ENCODE data around the gene CAMK4.
"Not testable (repeated sequence)": the region's sequence is repeated elsewhere in the genome, so short reads cannot be mapped to it uniquely, and the experiment has no call there.

The CAMK4 gene

GRCh38 chr5:111320953-111321352, 96.8 kb downstream of the CAMK4 start:
- no peaks in the 10 kb centered on the region for H3K9me3 ChIP-seq (ENCODE audit: insufficient read depth, low read depth, low read length)
- H3K9ac ChIP-seq (ENCODE audit: low read depth, low read length), result no peak overlapping the region
- H3K36me3 ChIP-seq (ENCODE audit: insufficient read depth, low read depth, low read length), result no peaks in the 10 kb centered on the region
- no peaks in the 10 kb centered on the region for H3K4me1 ChIP-seq (ENCODE audit: insufficient read depth, low read length)
- H3K27ac ChIP-seq (ENCODE audit: low read length), result no peak overlapping the region
- no peak overlapping the region for H3K4me3 ChIP-seq (ENCODE audit: low read length)
- H3K27me3 ChIP-seq (ENCODE audit: insufficient read depth, low read length), result no peaks in the 10 kb centered on the region

- Histone ChIP-seq H3K36me3 (ENCODE audit: insufficient read depth, low read depth, low read length) (no peaks in the 10 kb centered on the region), H3K9me3 (ENCODE audit: insufficient read depth, low read depth, low read length) (no peaks in the 10 kb centered on the region), H3K4me1 (ENCODE audit: insufficient read depth, low read length) (no peaks in the 10 kb centered on the region), H3K4me3 (ENCODE audit: low read length) (no peak overlapping the region), H3K9ac (ENCODE audit: low read depth, low read length) (no peak overlapping the region), H3K27me3 (ENCODE audit: insufficient read depth, low read length) (no peaks in the 10 kb centered on the region), H3K27ac (ENCODE audit: low read length) (no peak overlapping the region)
Measured at GRCh38 chr5:111321376-111321775, 97.2 kb downstream of the CAMK4 start.

GRCh38 chr5:111326551-111326950, 102.4 kb downstream of the CAMK4 start:
- H3K4me3 ChIP-seq (ENCODE audit: low read length), result no peak overlapping the region
- no peaks in the 10 kb centered on the region for H3K4me1 ChIP-seq (ENCODE audit: insufficient read depth, low read length)
- no peaks in the 10 kb centered on the region for H3K27me3 ChIP-seq (ENCODE audit: insufficient read depth, low read length)
- H3K9me3 ChIP-seq (ENCODE audit: insufficient read depth, low read depth, low read length), result no peaks in the 10 kb centered on the region
- H3K36me3 ChIP-seq (ENCODE audit: insufficient read depth, low read depth, low read length), result no peaks in the 10 kb centered on the region
- H3K27ac ChIP-seq (ENCODE audit: low read length), result no peak overlapping the region
- H3K9ac ChIP-seq (ENCODE audit: low read depth, low read length), result no peak overlapping the region

- Histone ChIP-seq H3K36me3 (ENCODE audit: insufficient read depth, low read depth, low read length) (no peaks in the 10 kb centered on the region), H3K9me3 (ENCODE audit: insufficient read depth, low read depth, low read length) (no peaks in the 10 kb centered on the region), H3K4me3 (ENCODE audit: low read length) (no peak overlapping the region)
Measured at GRCh38 chr5:111337133-111337532, 112.9 kb downstream of the CAMK4 start.

GRCh38 chr5:111337688-111338087, 113.5 kb downstream of the CAMK4 start:
- no peak overlapping the region for H3K4me3 ChIP-seq (ENCODE audit: low read length)
- no peak overlapping the region for H3K9ac ChIP-seq (ENCODE audit: low read depth, low read length)
- no peaks in the 10 kb centered on the region for H3K9me3 ChIP-seq (ENCODE audit: insufficient read depth, low read depth, low read length)
- no peaks in the 10 kb centered on the region for H3K4me1 ChIP-seq (ENCODE audit: insufficient read depth, low read length)
- H3K27ac ChIP-seq (ENCODE audit: low read length), result no peak overlapping the region
- H3K36me3 ChIP-seq (ENCODE audit: insufficient read depth, low read depth, low read length), result no peaks in the 10 kb centered on the region
- H3K27me3 ChIP-seq (ENCODE audit: insufficient read depth, low read length), result no peaks in the 10 kb centered on the region

More at GRCh38 chr5:111337133-111337532, 112.9 kb downstream of the CAMK4 start:
- Histone ChIP-seq H3K27ac (ENCODE audit: low read length) (no peak overlapping the region), H3K4me1 (ENCODE audit: insufficient read depth, low read length) (no peaks in the 10 kb centered on the region), H3K27me3 (ENCODE audit: insufficient read depth, low read length) (no peaks in the 10 kb centered on the region), H3K9ac (ENCODE audit: low read depth, low read length) (no peak overlapping the region)

- Histone ChIP-seq H3K9me3 (ENCODE audit: insufficient read depth, low read depth, low read length) (no peaks in the 10 kb centered on the region), H3K27ac (ENCODE audit: low read length) (no peak overlapping the region), H3K36me3 (ENCODE audit: insufficient read depth, low read depth, low read length) (no peaks in the 10 kb centered on the region), H3K27me3 (ENCODE audit: insufficient read depth, low read length) (no peaks in the 10 kb centered on the region), H3K9ac (ENCODE audit: low read depth, low read length) (no peak overlapping the region), H3K4me3 (ENCODE audit: low read length) (no peak overlapping the region), H3K4me1 (ENCODE audit: insufficient read depth, low read length) (no peaks in the 10 kb centered on the region)
Measured at GRCh38 chr5:111345731-111346130, 121.5 kb downstream of the CAMK4 start.

- Histone ChIP-seq H3K9me3 (ENCODE audit: insufficient read depth, low read depth, low read length) (no peaks in the 10 kb centered on the region), H3K27me3 (ENCODE audit: insufficient read depth, low read length) (no peaks in the 10 kb centered on the region), H3K9ac (ENCODE audit: low read depth, low read length) (no peak overlapping the region), H3K4me1 (ENCODE audit: insufficient read depth, low read length) (no peaks in the 10 kb centered on the region), H3K27ac (ENCODE audit: low read length) (no peak overlapping the region), H3K36me3 (ENCODE audit: insufficient read depth, low read depth, low read length) (no peaks in the 10 kb centered on the region), H3K4me3 (ENCODE audit: low read length) (no peak overlapping the region)
Measured at GRCh38 chr5:111347021-111347420, 122.8 kb downstream of the CAMK4 start.

GRCh38 chr5:111348661-111349329, 124.6 kb downstream of the CAMK4 start:
- Histone ChIP-seq H3K27ac (ENCODE audit: low read length) (no peak overlapping the region), H3K36me3 (ENCODE audit: insufficient read depth, low read depth, low read length) (no peaks in the 10 kb centered on the region), H3K4me1 (ENCODE audit: insufficient read depth, low read length) (no peaks in the 10 kb centered on the region), H3K27me3 (ENCODE audit: insufficient read depth, low read length) (no peaks in the 10 kb centered on the region), H3K9ac (ENCODE audit: low read depth, low read length) (no peak overlapping the region), H3K4me3 (ENCODE audit: low read length) (no peak overlapping the region), H3K9me3 (ENCODE audit: insufficient read depth, low read depth, low read length) (no peaks in the 10 kb centered on the region)

GRCh38 chr5:111349429-111349828, 125.2 kb downstream of the CAMK4 start:
- no peak overlapping the region for H3K9ac ChIP-seq (ENCODE audit: low read depth, low read length)
- no peaks in the 10 kb centered on the region for H3K27me3 ChIP-seq (ENCODE audit: insufficient read depth, low read length)
- no peaks in the 10 kb centered on the region for H3K36me3 ChIP-seq (ENCODE audit: insufficient read depth, low read depth, low read length)
- no peaks in the 10 kb centered on the region for H3K4me1 ChIP-seq (ENCODE audit: insufficient read depth, low read length)
- no peaks in the 10 kb centered on the region for H3K9me3 ChIP-seq (ENCODE audit: insufficient read depth, low read depth, low read length)
- H3K27ac ChIP-seq (ENCODE audit: low read length), result no peak overlapping the region
- no peak overlapping the region for H3K4me3 ChIP-seq (ENCODE audit: low read length)

GRCh38 chr5:111353035-111353434, 128.9 kb downstream of the CAMK4 start:
- Histone ChIP-seq H3K4me1 (ENCODE audit: insufficient read depth, low read length) (no peaks in the 10 kb centered on the region), H3K36me3 (ENCODE audit: insufficient read depth, low read depth, low read length) (no peaks in the 10 kb centered on the region), H3K4me3 (ENCODE audit: low read length) (no peak overlapping the region), H3K9me3 (ENCODE audit: insufficient read depth, low read depth, low read length) (no peaks in the 10 kb centered on the region), H3K27me3 (ENCODE audit: insufficient read depth, low read length) (no peaks in the 10 kb centered on the region), H3K27ac (ENCODE audit: low read length) (no peak overlapping the region), H3K9ac (ENCODE audit: low read depth, low read length) (no peak overlapping the region)

- not testable (repeated sequence) for H3K9me3 ChIP-seq (ENCODE audit: insufficient read depth, low read depth, low read length)
Measured at GRCh38 chr5:111358726-111359125, 134.5 kb downstream of the CAMK4 start.

GRCh38 chr5:111360173-111360572, 136.0 kb downstream of the CAMK4 start:
- H3K36me3 ChIP-seq (ENCODE audit: insufficient read depth, low read depth, low read length), result no peaks in the 10 kb centered on the region
- no peaks in the 10 kb centered on the region for H3K9me3 ChIP-seq (ENCODE audit: insufficient read depth, low read depth, low read length)
- H3K9ac ChIP-seq (ENCODE audit: low read depth, low read length), result no peak overlapping the region
- no peaks in the 10 kb centered on the region for H3K4me1 ChIP-seq (ENCODE audit: insufficient read depth, low read length)
- no peaks in the 10 kb centered on the region for H3K27me3 ChIP-seq (ENCODE audit: insufficient read depth, low read length)
- no peak overlapping the region for H3K4me3 ChIP-seq (ENCODE audit: low read length)
- no peak overlapping the region for H3K27ac ChIP-seq (ENCODE audit: low read length)

More at GRCh38 chr5:111358726-111359125, 134.5 kb downstream of the CAMK4 start:
- H3K27ac ChIP-seq (ENCODE audit: low read length); H3K9ac ChIP-seq (ENCODE audit: low read depth, low read length); H3K4me1 ChIP-seq (ENCODE audit: insufficient read depth, low read length); H3K27me3 ChIP-seq (ENCODE audit: insufficient read depth, low read length); H3K36me3 ChIP-seq (ENCODE audit: insufficient read depth, low read depth, low read length); H3K4me3 ChIP-seq (ENCODE audit: low read length): not testable (repeated sequence)

All from iPS-20b (cell line).